ENCODE measurements around the gene CHN2. TPM values are rescaled to one million over a fixed set of nuclear protein-coding genes. Genes with fewer than 3 reads are reported as not detected.
A peak's percentile ranks its signal among the peaks of the same experiment; 100 is the strongest.

The CHN2 gene
- polyA plus RNA-seq (2013, experiment 1 of 2; ENCODE audit: insufficient read length), result 0.19 TPM
- polyA plus RNA-seq (2013, experiment 2 of 2; ENCODE audit: insufficient read length), result 0.47 TPM

DNA sequence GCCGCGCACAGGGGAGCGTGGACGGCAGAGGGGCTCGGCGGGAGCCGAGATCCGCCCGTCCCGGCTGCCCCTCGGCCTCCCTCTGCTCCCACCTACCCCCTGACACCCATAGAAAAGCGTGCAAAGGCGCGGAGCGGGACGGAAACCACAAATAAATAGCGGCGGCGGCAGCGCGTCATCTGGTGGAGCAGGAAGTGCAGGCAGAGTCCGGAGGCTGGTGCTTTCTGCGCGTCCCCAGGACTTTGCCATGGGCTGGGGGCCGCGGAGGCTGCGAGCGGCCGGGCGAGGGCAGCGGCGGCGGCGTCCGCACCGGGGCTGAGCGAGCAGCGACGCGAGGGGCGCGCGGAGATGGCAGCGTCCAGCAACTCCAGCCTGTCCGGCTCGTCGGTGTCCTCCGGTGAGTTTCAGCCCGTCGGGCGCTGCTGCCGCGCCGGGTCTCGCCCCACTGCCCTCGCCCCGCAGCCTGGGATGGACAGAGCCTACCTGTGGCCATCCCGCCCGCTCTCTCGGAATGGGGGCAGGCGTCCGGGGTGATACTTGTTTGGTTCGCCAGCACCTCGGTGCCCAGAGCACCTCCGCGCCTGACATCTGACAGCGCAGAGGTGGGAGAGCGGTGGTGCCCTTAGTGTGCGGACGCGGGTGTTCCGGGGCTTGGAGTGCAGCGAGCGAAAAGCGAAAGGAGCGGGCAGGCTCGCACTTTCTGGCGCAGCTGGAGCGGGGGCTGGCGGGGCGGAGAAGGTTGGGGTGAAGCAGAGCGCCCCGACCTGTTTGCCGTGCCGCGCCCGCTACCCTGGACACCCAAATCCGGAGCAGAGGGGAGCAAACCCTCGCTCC is at the start of gene CHN2:
Gene CHN2, plus strand, starts transcription at position 182 of the 834 bp plus-strand sequence.
- DNase-seq, result peak; percentile 32

DNA sequence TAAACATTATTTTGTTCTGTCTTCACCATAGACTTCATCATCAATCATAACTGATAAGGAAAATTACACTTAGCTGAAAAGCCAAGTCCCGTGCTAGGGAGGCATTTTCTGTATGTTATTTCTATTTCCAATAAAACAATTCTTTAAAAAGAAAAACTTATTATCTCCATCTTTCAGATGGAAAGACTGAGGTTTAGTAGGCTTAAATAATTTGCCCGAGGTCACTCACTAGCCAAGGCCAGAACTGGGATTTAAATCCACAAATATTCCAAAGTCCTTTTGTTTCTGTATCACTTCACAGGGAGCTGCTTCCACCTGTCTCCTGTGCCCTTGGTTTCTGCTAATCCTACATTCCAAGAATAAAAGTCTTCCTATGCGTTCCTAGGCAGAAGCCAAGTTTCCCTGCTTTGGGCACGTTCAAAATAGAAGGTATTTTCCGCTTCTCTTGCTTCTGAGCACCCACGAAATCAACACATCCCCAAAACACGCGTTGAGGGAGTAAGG is 49.0 kb upstream of the CHN2 start:
- no peak for DNase-seq

DNA sequence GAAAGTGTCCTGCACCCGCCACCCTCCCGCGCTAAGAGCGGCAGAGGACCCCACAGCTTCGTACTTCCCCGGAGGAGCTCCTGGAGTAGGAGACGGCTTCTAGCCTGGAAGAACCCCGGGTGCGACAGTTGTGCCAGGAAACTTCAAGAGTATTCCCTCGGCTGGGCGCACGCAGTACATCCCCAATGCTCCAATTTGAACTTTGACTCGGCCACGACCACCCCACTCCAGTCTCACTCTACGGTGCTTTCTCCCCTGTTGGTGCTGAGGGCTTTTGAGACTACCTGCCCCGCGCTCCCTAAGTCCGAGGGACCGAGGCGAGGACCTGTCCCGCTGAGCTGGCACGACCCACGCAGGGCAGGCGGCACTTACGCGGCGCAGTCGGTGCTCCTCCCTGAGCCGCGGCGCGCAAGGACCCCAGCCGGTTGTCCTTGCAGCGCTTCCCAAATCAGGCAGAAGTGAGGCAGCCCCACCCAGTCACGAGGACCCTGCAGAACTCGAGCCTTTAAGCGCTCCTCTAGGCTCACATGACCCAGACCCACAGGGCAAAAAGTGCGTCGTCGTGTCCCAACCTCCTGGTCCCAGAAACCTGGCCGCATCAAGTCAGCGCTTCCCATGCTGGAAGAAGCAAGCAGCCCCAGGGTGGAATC is 48.4 kb upstream of the CHN2 start, which contains the start of gene CPVL:
Gene CPVL, minus strand, starts transcription at position 481 of the 650 bp plus-strand sequence. CDS start 25,476 bp downstream, outside the sequence.
- peak; percentile 2 for DNase-seq

DNA sequence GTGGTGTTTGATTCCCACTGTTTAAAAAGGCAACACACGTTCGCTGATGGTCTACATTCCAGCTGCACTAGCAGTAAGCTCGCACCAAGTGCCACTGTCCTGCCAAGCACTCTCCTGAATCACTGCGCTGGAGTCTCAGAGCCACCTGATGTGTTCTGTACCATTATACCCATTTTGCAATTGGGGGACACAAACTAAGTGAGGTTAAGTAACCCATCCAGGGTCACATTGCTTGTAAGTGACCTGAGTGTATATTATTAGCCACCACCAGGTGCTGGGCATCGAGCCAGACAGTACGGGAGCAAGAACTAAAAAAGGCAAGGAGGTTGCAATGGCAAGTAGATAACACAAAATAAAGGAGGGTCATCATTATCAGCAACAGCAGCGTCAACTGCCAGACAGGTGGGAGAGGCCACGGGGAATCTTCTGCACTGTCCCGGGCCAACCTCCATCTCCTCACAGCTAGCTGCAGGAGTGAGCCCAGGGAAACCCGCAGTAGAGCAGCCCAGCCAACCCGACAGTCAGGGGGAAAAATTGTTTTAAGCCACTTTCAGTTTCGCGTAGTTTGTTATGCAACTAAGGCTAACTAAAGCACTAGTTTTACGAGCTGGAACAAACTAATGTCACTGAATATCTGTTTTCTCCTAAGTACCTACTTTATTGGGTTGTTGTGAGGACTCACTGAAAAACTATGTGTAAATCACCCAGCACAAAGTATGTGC is 47.5 kb upstream of the CHN2 start:
- no peak for DNase-seq

DNA sequence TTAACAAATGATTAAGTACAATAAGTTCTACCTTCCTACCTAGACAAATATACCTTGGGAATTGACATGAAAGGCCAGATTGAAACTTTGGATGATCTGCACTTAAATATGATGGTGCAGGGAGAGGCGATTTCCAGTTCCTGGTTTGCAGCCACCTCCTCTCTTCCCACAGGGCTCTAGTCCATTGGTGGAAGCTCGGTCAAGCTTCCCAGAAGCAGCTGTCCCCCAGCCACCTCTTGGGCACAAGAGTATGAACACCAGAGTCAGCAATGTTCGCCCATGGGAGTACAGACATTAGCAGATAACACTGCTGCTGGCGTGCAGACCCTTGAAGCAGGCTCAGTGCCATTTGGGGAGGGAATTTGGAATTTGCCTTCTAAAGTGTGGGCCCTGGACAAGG is 46.8 kb upstream of the CHN2 start:
- no peak for DNase-seq

DNA sequence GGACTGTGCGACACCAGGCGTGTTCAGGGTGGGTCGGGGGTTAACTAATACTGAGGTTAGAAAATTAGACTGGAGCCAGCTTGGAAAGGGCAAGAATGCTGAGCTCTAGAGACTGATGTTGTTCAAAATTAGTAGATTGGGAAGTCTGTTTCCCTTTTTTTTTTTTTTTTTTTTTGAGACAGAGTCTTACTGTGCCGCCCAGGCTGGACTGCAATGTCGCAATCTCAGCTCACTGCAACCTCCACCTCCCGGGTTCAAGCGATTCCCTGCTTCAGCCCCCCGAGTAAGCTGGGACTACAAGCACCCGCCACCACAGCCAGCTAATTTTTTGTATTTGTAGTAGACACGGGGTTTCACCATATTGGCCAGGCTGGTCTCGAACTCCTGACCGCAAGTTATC is 45.5 kb upstream of the CHN2 start:
- no peak for DNase-seq

DNA sequence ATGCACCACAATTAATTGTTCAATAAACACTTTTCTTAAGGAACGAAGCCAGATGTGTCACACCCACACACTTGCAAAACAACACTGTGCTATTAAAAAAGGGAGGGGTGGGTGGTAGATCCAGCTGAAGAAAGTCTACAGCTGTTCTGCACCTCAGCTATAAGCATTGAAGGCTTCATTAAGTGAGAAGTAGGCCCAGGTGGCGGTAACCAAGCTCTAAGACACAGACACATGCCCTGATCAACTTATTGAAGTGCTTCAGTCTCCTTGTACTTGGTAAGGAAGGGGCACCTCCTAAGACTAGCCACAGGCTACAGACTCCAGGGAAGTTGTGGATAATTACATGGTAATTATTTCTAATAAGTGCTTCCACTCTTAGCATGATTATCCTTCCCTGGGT is 43.7 kb upstream of the CHN2 start:
- no peak for DNase-seq

DNA sequence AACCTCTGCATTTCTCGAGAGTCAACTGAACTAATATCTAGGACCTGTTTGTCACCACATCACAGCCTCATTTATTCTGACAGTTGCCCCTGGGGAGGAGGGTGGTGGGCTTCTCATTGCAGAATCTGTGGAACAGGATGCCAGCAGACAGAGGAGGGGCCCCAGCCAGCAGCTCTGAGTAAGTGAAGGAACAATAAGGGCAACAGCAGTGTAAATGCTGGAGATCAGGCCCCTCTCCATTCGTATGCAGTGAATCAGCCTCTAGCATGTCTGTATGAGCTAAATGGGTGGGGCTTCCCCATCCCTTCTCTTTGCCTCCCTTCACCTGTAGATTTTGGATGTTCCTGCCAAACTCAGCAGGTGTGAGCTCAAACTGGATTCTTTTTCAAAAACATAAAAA is 40.5 kb upstream of the CHN2 start:
- no peak for DNase-seq

DNA sequence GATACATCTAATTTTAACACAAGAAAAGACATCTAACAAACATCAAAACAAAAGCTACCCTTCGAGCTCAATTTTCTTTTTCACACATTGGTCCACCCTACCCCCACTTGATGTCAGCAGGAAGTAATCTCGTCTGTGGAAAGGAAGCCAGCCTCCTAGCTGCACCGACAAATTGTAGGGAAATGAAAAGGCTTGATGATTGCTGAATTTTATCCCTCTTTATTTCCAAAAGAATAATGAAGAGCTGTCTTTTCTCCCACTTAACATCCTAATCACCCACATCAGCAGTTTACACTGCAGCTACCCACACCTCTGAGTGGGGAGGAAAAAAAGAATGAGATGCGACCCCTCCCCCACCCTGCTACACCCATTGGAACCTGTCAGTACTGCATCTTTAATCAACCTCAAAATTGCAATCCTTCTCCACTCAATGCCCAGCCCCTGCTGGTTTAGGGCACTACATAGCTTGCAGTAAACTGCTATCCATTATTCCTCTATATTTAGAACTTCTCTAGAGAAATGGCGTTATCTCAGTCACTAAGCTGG is 37.6 kb upstream of the CHN2 start:
- no peak for DNase-seq

DNA sequence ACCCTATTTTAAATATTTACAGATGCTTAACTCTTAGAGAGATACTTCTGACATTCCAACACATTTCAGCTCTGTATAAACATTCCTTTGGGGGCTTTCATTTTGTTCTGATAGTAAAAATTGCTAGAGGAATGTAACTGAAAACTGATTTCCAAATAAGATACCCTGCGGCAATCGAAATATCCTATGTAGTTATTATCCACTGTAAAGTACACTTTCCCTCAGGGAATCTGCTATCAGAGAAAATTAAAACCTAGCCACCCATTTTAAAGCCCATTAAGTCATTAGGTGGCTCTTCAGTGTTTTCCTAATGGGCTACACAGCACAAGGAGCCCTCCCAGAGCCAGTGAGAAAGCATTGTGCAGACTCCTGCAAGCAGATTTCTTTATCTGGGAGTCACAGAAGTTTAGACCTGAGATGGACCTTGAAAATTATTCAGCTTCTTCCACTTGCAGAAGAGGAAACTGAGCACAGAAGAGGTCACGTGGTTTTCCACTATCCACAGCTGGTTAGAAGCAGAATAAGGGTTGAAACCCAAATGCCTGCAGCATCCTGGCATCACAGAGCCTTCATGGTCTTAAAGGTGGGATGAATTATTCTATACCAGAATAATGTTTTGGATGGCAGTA is 35.7 kb upstream of the CHN2 start:
- DNase-seq, result peak; percentile 5

DNA sequence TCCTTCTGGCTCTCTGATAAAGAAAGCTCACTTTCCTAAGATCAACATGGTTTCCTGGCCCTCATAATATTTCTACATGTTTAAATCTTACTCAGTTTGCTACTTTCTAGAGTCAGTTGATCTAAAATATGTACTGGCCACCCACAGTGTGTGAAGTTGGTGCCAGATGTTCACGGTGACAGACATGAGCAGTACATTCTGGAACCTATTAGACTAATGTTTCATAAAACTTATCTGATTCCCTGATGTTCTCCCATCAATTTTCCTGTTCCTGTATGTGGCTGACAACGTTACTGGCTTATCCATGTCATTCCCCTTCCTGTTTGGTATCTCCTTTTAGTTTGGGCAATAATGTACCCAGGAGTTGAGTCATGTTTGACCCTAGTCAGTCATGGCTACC is 34.5 kb upstream of the CHN2 start:
- DNase-seq, result peak; percentile 4

DNA sequence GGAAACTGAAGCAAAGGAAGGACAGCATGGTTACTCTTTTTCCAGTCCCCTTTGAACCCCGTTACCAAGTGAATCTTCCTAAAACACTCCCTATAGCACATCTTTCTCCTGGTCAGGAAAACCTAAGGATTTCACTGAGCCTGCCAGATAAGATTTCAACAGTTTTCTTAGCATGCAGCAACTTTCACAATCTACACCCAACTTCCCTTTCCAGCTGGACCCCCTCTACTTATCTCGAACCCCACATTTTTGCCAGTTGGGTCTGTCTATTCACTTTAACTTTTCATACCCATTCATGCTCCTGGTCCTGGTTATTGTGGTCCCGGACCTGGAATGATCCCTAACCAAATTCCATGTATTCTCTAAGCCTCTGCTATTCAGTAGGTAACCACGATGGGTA is 33.3 kb upstream of the CHN2 start:
- DNase-seq, result no peak

DNA sequence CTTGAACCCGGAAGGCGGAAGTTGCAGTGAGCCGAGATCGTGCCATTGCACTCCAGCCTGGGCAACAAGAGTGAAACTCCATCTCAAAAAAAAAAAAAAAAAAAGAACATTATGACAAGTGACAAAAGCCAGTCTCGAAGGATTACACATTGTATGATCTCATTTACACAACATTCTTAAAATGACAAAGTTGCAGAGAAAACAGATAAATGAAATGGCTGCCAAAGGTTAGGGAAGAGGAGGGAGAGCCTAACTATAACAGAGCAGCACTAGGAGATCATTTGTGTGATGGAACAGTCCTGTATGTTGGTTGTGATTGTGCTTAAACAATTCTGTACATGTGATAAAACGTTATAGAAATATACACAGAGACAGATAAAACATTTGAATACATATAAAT is 32.0 kb upstream of the CHN2 start:
- DNase-seq, result no peak

DNA sequence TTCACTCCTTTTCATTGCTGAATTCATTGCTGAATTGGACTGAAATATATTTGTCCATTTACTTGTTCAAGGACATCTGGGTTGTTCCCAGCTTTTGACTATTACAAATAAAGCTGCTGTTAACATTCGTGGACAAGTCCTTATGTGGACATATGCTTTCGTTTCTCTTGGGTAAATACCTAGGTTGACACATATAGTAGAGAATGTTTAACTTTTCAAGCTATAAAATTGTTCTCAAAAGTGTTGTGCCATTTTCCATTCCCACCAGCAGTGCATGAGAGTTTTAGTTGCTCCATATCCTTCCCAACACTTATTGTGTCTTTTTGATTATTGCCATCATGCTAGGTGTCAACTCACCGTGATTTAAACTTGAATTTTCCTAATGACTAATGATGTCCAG is 30.7 kb upstream of the CHN2 start:
- DNase-seq, result no peak

DNA sequence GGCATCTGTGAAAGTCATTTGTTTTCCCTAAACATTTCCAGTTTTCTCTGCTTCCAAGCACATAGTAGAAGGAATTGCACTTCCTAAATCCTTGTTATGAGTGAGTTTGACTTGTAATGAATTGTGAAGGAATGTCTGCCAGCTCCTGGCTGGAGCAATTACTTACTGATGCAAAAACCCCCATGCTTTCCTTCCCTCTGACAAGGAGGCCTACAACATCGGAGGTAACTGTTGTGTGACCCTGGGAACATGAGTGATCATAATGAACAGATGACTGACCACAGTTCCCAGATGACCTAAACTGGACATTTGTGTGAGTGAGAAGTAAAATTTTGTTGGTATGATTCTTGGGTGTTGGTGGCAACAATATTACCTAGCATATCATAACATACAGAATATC is 26.9 kb upstream of the CHN2 start:
- no peak for DNase-seq

DNA sequence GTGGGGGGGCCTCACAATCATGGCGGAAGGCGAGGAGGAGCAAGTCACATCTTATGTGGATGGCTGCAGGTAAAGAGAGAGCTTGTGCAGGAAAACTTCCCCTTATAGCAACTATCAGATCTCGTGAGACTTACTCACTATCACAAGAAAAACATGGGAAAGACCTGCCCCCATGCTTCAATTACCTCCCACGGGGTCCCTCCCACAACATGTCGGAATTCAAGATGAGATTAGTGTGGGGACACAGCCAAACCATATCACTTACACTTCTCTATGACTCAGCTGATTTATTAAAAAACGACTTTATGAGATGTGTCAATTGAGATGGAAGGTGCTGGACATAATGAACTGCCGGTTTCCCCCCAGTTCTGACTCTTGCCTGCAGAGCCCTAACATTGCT is 23.8 kb upstream of the CHN2 start:
- DNase-seq, result no peak

DNA sequence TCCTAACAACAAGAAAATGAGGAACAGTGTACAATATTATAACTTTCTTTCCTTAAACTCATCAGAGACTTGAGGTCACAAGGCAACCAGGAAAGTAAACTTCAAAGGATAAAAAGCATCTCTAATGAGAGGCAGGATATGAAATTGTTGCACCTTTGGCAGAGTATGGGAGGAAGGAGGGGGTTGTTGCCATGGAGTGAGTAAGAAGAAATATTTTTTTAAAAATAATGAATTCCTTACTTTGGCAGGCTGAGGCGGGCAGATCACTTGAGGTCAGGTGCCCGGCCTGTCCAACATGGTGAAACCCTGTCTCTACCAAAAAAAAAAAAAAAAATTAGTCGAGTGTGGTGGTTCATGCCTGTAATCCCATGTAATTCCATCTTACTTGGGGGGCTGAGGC is 21.1 kb upstream of the CHN2 start:
- no peak for DNase-seq

DNA sequence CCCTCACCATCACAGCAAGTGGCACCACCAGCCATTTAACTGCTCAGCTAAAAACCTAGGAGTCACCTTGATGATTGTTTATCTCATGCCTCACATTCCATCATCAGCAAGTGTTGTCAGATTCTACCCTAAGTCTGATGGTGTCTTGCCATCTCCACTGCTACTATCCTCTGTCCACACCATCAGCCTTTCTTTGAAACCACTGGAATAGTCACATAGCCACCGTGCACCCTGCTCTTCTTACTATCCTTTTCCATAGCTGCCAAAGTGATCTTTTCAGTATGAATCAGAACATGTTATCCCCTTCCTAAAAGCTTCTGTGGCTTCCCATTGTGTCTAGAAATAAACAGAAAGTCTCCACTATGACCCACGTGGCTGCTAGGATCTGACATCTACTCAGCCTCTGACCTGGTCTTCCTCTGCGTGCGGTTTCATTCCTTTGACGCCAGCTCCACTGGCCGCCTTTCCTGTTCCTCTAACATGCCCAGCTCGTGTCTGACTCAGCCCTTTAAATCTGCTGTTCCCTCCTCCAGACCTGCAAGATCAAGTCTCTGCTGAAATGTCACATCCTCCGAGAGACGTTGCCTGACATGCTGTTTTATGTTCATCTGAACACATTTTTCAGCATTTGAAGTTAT is 16.5 kb upstream of the CHN2 start:
- DNase-seq, result no peak

DNA sequence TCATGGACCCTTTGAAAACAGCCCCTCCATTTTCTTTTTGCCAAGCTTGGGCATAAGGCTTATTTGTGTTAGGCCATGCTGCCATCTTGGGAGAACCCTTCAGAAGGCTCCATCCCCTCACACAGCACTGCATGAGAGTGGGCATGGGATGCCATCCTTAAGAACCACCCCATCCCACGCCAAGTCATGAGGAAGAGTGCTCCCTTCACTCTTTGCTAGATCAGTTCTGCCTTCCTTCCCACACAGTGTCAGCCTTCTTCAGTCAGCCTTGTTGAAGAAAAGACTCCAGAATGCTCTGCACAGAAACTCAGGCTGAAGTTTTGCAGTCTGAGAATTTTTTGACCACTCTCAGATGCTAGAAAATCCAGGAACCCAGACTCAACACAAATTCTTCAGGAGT is 15.5 kb upstream of the CHN2 start:
- DNase-seq, result no peak

DNA sequence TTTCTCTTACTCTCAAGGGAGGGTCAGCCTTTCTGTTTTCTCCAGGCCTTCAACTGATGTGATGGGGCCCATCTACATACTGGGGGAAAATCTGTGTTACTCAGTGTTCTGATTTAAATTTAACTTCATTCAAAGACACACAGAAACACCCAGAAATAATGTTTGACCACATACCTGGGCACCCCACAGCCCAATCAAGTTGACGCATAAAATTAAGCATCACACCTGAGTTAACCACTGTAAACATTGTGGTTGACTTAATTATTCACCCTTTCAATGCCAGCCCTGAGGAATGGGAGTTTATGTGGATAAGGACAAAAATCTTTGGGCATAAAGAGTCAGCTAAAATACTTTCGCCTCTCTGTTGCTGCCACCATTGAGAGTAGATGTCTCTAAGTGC is 10.0 kb upstream of the CHN2 start:
- DNase-seq, result no peak

DNA sequence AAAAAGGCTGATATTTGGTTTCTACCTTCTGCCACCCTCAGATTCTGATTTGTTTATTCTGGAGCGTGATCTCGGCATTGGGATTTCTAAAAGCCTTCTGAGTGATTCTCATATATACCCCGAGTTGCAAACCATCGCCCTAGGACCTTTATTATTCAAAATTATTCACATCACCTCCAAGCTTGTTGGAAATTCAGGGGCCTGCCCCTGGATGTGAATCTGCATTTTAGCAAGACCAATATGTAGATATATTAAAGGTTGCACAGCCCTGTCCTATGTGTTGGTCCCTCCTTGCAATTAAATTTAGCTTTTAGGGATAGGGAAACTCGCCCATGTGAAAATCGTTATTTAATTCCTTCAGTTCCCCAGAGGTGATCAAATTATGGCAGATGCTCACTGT is 9.0 kb upstream of the CHN2 start:
- DNase-seq, result no peak

DNA sequence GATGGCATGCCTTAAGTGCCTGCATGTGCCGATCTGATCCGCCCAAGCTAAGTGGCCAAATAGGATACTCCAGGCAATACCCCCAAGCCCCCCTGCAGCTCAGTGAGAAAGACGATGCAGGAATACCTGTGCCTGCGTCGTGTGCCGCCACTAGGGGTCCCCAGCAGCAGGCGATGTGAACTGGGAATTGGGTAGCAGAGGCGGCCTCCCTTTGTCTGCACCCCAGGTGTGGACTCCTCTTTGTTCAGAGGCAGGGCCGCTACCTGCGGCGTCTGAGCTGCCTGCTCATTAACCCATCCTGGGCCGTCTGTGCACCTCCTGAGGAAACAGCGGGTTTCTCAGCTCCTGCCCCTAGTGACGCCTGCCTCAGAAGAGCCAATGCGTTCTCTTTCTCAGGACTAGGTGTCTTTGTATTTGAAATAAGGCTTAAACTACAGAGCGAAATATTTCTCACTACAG is 4.8 kb upstream of the CHN2 start:
- DNase-seq, result peak; percentile 35

All from fibroblast of skin of scalp (primary cell).